Measurements from ENCODE around the gene RIPPLY3.
A peak's percentile ranks its signal among the peaks of the same experiment; 100 is the strongest.

The RIPPLY3 gene

DNA sequence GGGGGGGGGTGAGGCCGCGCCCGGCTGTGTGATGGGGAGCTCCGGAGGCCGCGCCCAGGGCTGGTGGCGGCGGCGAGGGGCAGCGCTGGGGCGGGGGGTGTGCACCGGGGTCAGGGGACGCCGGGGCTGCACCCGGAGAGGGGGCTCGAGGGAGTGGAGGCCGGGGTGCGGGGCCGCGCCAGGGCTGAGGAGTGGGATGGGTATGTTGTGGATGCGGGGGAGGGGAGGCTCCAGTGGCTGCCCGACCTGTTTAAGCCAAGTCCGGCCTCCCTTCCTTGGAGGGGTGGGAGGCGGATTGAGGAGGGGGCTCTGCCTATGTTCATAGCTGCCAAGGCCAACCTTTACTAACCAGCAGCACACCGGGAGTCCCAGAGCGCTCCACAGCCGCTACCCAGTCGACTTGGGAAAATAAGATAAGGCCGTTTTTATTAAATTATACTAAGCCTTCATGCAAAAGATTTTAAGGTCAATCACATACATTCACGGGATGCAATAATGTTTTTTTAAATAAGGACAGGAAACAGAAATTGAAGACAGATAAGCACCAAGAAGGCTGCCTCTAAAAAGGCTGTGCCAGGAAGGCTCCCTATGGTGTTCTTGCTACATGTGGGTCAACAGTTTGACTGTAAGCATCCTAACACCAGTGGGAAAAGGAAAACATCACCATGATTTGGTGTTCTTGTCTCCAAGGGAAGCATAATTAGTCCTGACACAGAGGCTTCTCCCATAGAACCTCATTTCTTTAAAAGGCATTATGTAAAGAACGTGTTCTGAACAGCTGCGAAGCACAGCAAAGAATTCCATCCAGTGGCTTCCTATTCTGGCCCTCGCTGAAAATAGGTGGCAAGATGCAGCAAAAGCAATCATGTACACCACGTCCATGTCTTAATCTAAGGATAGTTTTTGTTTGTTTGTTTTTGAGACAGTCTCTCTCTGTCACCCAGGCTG, 39.4 kb upstream of the RIPPLY3 start:
- H3K36me3 ChIP-seq (ENCODE audit: control insufficient read depth, insufficient read depth, low read length): no peaks in the 10 kb centered on the region
- no peaks in the 10 kb centered on the region for H3K27me3 ChIP-seq (ENCODE audit: control insufficient read depth, insufficient read depth, low read length)
- peaks cover 13% of the 10 kb centered on the region; the same call in 1 of the 2 replicates for H3K4me1 ChIP-seq (ENCODE audit: control insufficient read depth, insufficient read depth, low read length)
- H3K4me3 ChIP-seq (ENCODE audit: low read depth, low read length): peak overlapping the region; percentile 72
- no peaks in the 10 kb centered on the region for H3K9me3 ChIP-seq (ENCODE audit: control insufficient read depth, insufficient read depth, low read depth, low read length)
- peak overlapping the region; percentile 59 for H3K9ac ChIP-seq (ENCODE audit: low read length)
- H3K27ac ChIP-seq (ENCODE audit: low read depth, low read length): no peak overlapping the region; the same call in 1 of the 2 replicates

- Histone ChIP-seq H3K9ac (ENCODE audit: low read length) (no peak overlapping the region), H3K9me3 (ENCODE audit: control insufficient read depth, insufficient read depth, low read depth, low read length) (no peaks in the 10 kb centered on the region), H3K27me3 (ENCODE audit: control insufficient read depth, insufficient read depth, low read length) (no peaks in the 10 kb centered on the region), H3K4me1 (ENCODE audit: control insufficient read depth, insufficient read depth, low read length) (peaks cover 13% of the 10 kb centered on the region; the same call in 1 of the 2 replicates), H3K4me3 (ENCODE audit: low read depth, low read length) (no peak overlapping the region), H3K27ac (ENCODE audit: low read depth, low read length) (no peak overlapping the region), H3K36me3 (ENCODE audit: control insufficient read depth, insufficient read depth, low read length) (no peaks in the 10 kb centered on the region)
Measured at GRCh38 chr21:36968414-36968813, 38.1 kb upstream of the RIPPLY3 start.

- Histone ChIP-seq H3K9me3 (ENCODE audit: control insufficient read depth, insufficient read depth, low read depth, low read length) (no peaks in the 10 kb centered on the region), H3K9ac (ENCODE audit: low read length) (no peak overlapping the region), H3K4me1 (ENCODE audit: control insufficient read depth, insufficient read depth, low read length) (peaks cover 13% of the 10 kb centered on the region; the same call in 1 of the 2 replicates), H3K27ac (ENCODE audit: low read depth, low read length) (no peak overlapping the region), H3K36me3 (ENCODE audit: control insufficient read depth, insufficient read depth, low read length) (no peaks in the 10 kb centered on the region), H3K27me3 (ENCODE audit: control insufficient read depth, insufficient read depth, low read length) (no peaks in the 10 kb centered on the region), H3K4me3 (ENCODE audit: low read depth, low read length) (no peak overlapping the region)
Measured at GRCh38 chr21:36968976-36969375, 37.5 kb upstream of the RIPPLY3 start.

- Histone ChIP-seq H3K27me3 (ENCODE audit: control insufficient read depth, insufficient read depth, low read length) (no peaks in the 10 kb centered on the region), H3K9me3 (ENCODE audit: control insufficient read depth, insufficient read depth, low read depth, low read length) (no peaks in the 10 kb centered on the region), H3K4me1 (ENCODE audit: control insufficient read depth, insufficient read depth, low read length) (peaks cover 6% of the 10 kb centered on the region; the same call in 1 of the 2 replicates), H3K4me3 (ENCODE audit: low read depth, low read length) (no peak overlapping the region), H3K27ac (ENCODE audit: low read depth, low read length) (no peak overlapping the region), H3K36me3 (ENCODE audit: control insufficient read depth, insufficient read depth, low read length) (no peaks in the 10 kb centered on the region), H3K9ac (ENCODE audit: low read length) (no peak overlapping the region)
Measured at GRCh38 chr21:36973986-36974850, 32.3 kb upstream of the RIPPLY3 start.

GRCh38 chr21:36974851-36975192, 31.7 kb upstream of the RIPPLY3 start:
- no peaks in the 10 kb centered on the region for H3K36me3 ChIP-seq (ENCODE audit: control insufficient read depth, insufficient read depth, low read length)
- peaks cover 6% of the 10 kb centered on the region; the same call in 1 of the 2 replicates for H3K4me1 ChIP-seq (ENCODE audit: control insufficient read depth, insufficient read depth, low read length)
- H3K9ac ChIP-seq (ENCODE audit: low read length): no peak overlapping the region
- no peak overlapping the region for H3K27ac ChIP-seq (ENCODE audit: low read depth, low read length)
- H3K9me3 ChIP-seq (ENCODE audit: control insufficient read depth, insufficient read depth, low read depth, low read length): no peaks in the 10 kb centered on the region
- H3K4me3 ChIP-seq (ENCODE audit: low read depth, low read length): no peak overlapping the region
- H3K27me3 ChIP-seq (ENCODE audit: control insufficient read depth, insufficient read depth, low read length): no peaks in the 10 kb centered on the region; the same call in 1 of the 2 replicates

DNA sequence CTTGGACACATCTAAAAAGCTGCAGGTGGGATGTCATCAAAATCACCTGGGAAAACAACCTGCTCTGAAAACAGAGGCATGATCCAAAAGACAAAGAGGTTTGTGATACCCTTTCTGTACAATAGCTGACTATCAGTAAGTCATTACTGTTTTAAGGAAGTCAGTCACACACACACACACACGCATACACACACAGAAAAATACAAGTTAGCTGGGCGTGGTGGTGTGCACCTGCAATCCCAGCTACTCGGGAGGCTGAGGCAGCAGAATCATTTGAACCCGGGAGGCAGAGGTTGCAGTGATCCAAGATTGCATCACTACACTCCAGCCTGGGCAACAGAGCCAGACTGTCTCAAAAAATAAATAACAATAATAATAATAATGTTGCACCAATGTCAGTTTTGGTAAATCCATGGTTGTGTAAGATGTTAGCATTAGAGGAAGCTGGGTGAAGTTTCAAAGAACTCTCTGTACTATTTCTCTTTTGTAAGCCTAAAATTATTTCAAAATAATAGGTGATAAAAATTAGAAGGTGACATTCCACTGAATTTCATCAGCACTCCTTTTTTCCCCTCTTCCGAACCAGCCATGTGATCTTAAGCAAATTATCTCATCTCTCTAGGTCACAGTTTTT, 30.2 kb upstream of the RIPPLY3 start:
- Histone ChIP-seq H3K4me3 (ENCODE audit: low read depth, low read length) (no peak overlapping the region), H3K4me1 (ENCODE audit: control insufficient read depth, insufficient read depth, low read length) (peaks cover 14% of the 10 kb centered on the region), H3K9me3 (ENCODE audit: control insufficient read depth, insufficient read depth, low read depth, low read length) (no peaks in the 10 kb centered on the region), H3K9ac (ENCODE audit: low read length) (no peak overlapping the region), H3K27me3 (ENCODE audit: control insufficient read depth, insufficient read depth, low read length) (peaks cover 15% of the 10 kb centered on the region), H3K27ac (ENCODE audit: low read depth, low read length) (no peak overlapping the region), H3K36me3 (ENCODE audit: control insufficient read depth, insufficient read depth, low read length) (no peaks in the 10 kb centered on the region)

- H3K9ac ChIP-seq (ENCODE audit: low read length): no peak overlapping the region
- H3K4me3 ChIP-seq (ENCODE audit: low read depth, low read length): no peak overlapping the region
- peaks cover 14% of the 10 kb centered on the region for H3K4me1 ChIP-seq (ENCODE audit: control insufficient read depth, insufficient read depth, low read length)
- no peak overlapping the region for H3K27ac ChIP-seq (ENCODE audit: low read depth, low read length)
- peaks cover 15% of the 10 kb centered on the region for H3K27me3 ChIP-seq (ENCODE audit: control insufficient read depth, insufficient read depth, low read length)
- no peaks in the 10 kb centered on the region for H3K36me3 ChIP-seq (ENCODE audit: control insufficient read depth, insufficient read depth, low read length)
- H3K9me3 ChIP-seq (ENCODE audit: control insufficient read depth, insufficient read depth, low read depth, low read length): no peaks in the 10 kb centered on the region
Measured at GRCh38 chr21:36976882-36977651, 29.4 kb upstream of the RIPPLY3 start.

- Histone ChIP-seq H3K4me3 (ENCODE audit: low read depth, low read length) (peak overlapping the region; percentile 75), H3K27me3 (ENCODE audit: control insufficient read depth, insufficient read depth, low read length) (peaks cover 15% of the 10 kb centered on the region), H3K27ac (ENCODE audit: low read depth, low read length) (no peak overlapping the region), H3K9ac (ENCODE audit: low read length) (peak overlapping the region; percentile 55), H3K9me3 (ENCODE audit: control insufficient read depth, insufficient read depth, low read depth, low read length) (no peaks in the 10 kb centered on the region), H3K36me3 (ENCODE audit: control insufficient read depth, insufficient read depth, low read length) (no peaks in the 10 kb centered on the region), H3K4me1 (ENCODE audit: control insufficient read depth, insufficient read depth, low read length) (peaks cover 14% of the 10 kb centered on the region)
Measured at GRCh38 chr21:36980280-36981048, 26.0 kb upstream of the RIPPLY3 start.

DNA sequence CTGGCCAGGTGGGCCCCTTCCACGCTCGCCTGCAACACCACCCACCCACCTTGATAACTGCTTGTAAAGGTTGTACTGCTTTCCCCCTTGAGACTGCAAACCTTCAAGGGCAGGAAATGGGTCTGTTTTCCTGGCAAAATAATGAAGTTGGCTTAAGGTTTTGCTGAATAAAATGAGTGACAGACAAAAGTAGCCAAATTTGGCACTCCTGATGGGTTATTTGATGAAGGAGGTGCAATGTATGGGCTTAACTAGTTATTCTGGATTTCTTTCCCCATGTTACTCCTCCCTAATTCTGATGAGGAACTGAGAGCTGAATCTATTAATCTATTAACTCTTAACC, 25.5 kb upstream of the RIPPLY3 start:
- peak overlapping the region; percentile 55 for H3K9ac ChIP-seq (ENCODE audit: low read length)
- H3K36me3 ChIP-seq (ENCODE audit: control insufficient read depth, insufficient read depth, low read length): no peaks in the 10 kb centered on the region
- peaks cover 14% of the 10 kb centered on the region for H3K4me1 ChIP-seq (ENCODE audit: control insufficient read depth, insufficient read depth, low read length)
- peaks cover 15% of the 10 kb centered on the region for H3K27me3 ChIP-seq (ENCODE audit: control insufficient read depth, insufficient read depth, low read length)
- no peaks in the 10 kb centered on the region for H3K9me3 ChIP-seq (ENCODE audit: control insufficient read depth, insufficient read depth, low read depth, low read length)
- H3K4me3 ChIP-seq (ENCODE audit: low read depth, low read length): peak overlapping the region; percentile 75
- H3K27ac ChIP-seq (ENCODE audit: low read depth, low read length): no peak overlapping the region

Data from HUES6 (cell line).